ENCODE measurements around the gene HMCN1.
A peak's percentile ranks its signal among the peaks of the same experiment; 100 is the strongest.
"Not testable (repeated sequence)": the region's sequence is repeated elsewhere in the genome, so short reads cannot be mapped to it uniquely, and the experiment has no call there.

Gene HMCN1

GRCh38 chr1:186099336-186100104 is 365.3 kb downstream of the HMCN1 start:
- DNase-seq, result no peak

- DNase-seq, result no peak
Measured at GRCh38 chr1:186102107-186102506, 367.9 kb downstream of the HMCN1 start.

GRCh38 chr1:186102547-186103148 is 368.5 kb downstream of the HMCN1 start:
- no peak for DNase-seq

GRCh38 chr1:186104459-186104858 is 370.3 kb downstream of the HMCN1 start:
- DNase-seq, result no peak

- DNase-seq, result no peak
Measured at GRCh38 chr1:186112280-186112679, 378.1 kb downstream of the HMCN1 start.

GRCh38 chr1:186113461-186113860 is 379.3 kb downstream of the HMCN1 start:
- no peak for DNase-seq

- DNase-seq, result peak; percentile 54
Measured at GRCh38 chr1:186118724-186119123, 384.5 kb downstream of the HMCN1 start.

GRCh38 chr1:186122837-186123236 is 388.6 kb downstream of the HMCN1 start:
- no peak for DNase-seq

- no peak for DNase-seq
Measured at GRCh38 chr1:186125035-186125434, 390.8 kb downstream of the HMCN1 start.

- no peak for DNase-seq
Measured at GRCh38 chr1:186125511-186125910, 391.3 kb downstream of the HMCN1 start.

- DNase-seq, result no peak
Measured at GRCh38 chr1:186129758-186130157, 395.6 kb downstream of the HMCN1 start.

GRCh38 chr1:186139115-186139514 is 404.9 kb downstream of the HMCN1 start:
- no peak for DNase-seq

GRCh38 chr1:186139701-186140100 is 405.5 kb downstream of the HMCN1 start:
- DNase-seq, result no peak

- no peak for DNase-seq
Measured at GRCh38 chr1:186142159-186142558, 408.0 kb downstream of the HMCN1 start.

GRCh38 chr1:186142916-186143315 is 408.7 kb downstream of the HMCN1 start:
- no peak for DNase-seq

- no peak for DNase-seq
Measured at GRCh38 chr1:186143481-186143880, 409.3 kb downstream of the HMCN1 start.

GRCh38 chr1:186144505-186144904 is 410.3 kb downstream of the HMCN1 start:
- DNase-seq, result no peak

- DNase-seq, result no peak
Measured at GRCh38 chr1:186146974-186147373, 412.8 kb downstream of the HMCN1 start.

- no peak for DNase-seq
Measured at GRCh38 chr1:186149591-186149990, 415.4 kb downstream of the HMCN1 start.

GRCh38 chr1:186152227-186152619 is 418.0 kb downstream of the HMCN1 start:
- no peak for DNase-seq

GRCh38 chr1:186152620-186153239 is 418.5 kb downstream of the HMCN1 start:
- no peak for DNase-seq

GRCh38 chr1:186154651-186155050 is 420.5 kb downstream of the HMCN1 start:
- no peak for DNase-seq

- peak; percentile 72 for DNase-seq
Measured at GRCh38 chr1:186155594-186155993, 421.4 kb downstream of the HMCN1 start.

- not testable (repeated sequence) for DNase-seq
Measured at GRCh38 chr1:186162895-186163294, 428.7 kb downstream of the HMCN1 start.
